Dermis blood vessel endothelial cell (primary cell): ENCODE results near the gene CLK3. TPM values are rescaled to one million over a fixed set of nuclear protein-coding genes. Genes with fewer than 3 reads are reported as not detected.
"Not testable (repeated sequence)": the region's sequence is repeated elsewhere in the genome, so short reads cannot be mapped to it uniquely, and the experiment has no call there.

Experiments used
- DNase-seq: peaks from one replicate; pipeline ENCODE4 v3.0.0; 2010
- total RNA-seq: library from RNA; depleted of rRNA; stranded (reverse); fragments of >200 nt; gene quantifications from 2 replicates; pipeline ENCODE4 v1.2.3, GENCODE V29; 2014

Gene CLK3
- total RNA-seq, 1 donor from 2014 or later, result 81.5 TPM

DNA sequence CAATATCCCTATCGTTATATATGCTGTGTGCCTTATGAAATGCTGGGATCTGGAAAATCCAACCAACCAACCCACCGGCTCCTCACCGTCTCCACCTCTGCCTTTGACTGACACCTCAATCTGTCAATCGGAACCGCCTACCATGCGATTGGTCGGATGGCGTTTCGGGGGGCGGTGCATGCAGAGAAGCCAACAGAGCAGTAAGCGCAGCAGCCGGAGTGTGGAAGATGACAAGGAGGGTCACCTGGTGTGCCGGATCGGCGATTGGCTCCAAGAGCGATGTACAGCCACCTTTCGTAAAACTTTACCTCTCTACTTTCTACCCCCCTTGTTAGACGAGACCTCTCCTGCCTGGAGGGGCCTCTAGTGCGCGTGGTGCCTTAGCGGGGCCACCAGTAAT is 6.3 kb downstream of the CLK3 start:
- DNase-seq, result no peak

DNA sequence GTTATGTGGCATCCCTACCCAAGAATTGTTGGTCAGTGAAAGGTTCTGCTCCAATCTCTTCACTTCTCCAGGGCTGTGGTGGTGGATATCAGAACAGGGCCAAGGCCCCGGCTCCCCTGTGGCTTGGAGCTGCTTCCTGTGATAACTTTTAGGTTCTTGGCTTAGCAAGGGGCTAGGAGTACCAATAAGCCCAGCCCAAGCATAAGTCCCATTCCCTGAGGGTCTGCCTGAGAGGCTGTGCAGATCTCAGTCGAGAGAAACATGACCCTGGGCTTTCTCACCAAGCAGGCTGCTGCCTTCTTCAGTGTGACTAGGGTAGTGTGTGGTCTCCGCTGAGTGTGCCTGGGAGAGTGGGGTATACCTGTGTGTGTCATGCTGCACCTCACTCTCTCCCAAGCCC is 7.1 kb downstream of the CLK3 start:
- DNase-seq, result no peak

DNA sequence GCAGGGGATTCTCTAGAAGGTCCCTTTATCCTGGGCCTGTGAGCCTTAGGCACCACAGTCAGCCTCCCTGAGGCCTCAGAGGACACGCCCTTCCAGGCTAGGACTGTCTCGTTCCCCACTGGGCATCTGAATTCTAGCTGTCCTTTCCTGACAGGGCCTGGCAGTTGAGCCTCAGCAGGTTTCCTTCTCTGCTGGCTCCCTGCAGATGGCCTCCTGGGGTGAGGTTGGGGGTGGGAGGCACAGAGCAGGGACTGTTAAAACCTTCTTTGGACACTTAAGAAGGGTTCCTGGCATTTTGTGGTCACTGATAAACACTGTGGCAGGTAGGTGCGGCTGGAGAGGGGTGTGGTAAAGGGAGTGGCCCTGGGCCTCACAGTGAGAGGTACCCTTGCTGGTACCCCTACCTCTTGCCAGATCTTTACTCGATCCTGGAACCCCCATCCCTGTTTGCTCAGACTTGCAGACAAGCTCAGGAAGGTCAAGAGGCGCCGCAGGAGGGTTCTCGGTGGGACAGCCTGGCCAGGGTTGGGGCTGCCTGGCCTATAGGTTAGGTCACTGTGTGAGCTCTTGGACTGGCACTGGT is 8.5 kb downstream of the CLK3 start:
- no peak for DNase-seq

DNA sequence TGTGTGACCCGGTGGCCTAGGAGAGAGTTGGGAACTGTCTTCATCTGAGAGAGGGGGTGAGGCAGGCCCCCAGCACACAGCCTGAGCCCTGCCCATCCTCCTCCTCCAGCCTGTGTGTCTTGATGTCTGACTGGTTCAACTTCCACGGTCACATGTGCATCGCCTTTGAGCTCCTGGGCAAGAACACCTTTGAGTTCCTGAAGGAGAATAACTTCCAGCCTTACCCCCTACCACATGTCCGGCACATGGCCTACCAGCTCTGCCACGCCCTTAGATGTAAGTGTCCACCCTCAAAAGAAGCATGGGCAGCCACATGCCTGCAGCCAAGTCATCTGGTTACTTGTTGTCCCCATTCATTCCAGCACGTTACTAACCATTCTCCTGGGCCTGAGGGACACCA is 10.1 kb downstream of the CLK3 start:
- no peak for DNase-seq

DNA sequence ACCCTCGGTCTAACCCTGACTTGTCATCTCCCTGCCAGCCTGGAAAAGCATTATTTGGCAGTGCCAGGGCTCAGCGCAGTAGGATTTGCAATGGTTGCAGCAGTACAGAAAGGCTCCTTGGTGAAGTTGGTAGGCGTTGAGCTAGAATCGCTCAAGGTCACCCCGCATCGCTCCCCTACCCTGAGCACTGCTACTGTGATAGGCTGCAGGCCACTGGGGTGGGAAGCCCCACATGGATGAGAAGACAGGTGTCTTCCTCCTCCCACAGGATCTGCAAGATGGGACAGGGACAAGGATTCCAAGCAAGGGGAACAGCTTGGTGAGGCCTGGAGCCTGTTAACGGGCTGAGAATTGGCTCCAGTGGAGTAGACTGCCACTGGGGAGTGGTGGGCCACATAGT is 10.7 kb downstream of the CLK3 start:
- DNase-seq, result no peak

DNA sequence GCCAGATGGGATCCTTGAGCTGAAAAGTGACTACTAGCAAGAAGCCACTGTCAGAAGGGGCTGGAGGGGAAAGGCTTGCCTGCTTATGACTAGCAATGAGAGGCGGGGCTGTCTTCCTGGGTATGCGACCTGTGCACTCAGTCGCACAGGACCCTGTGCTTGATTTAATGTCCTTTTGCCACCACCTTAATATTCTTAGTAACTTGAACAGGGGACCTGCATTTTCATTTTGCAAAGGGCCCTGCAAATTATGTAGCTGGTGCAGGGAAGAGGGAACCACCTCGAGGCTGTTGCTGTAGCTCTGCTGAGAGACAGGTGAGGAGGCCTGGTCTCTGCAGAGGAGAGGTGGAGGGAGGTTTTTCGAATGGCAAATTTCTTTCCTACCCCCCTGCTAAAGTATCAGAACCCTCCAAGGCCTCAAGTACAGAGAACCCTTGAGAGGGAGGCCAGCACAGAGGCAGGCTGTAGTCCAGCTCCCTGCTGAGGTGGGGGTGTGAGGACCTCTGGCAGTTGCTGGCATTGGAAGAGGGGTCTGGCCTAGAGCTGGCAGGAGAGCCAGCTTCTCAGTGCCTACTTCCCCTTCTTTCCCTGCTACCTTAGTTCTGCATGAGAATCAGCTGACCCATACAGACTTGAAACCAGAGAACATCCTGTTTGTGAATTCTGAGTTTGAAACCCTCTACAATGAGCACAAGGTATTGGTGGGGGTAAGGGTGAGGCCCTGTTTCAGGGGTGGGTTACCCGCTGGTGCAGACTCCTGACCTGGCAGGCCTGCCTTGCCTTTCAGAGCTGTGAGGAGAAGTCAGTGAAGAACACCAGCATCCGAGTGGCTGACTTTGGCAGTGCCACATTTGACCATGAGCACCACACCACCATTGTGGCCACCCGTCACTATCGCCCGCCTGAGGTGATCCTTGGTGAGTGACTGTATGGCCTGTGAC is 11.4 kb downstream of the CLK3 start:
- no peak for DNase-seq

DNA sequence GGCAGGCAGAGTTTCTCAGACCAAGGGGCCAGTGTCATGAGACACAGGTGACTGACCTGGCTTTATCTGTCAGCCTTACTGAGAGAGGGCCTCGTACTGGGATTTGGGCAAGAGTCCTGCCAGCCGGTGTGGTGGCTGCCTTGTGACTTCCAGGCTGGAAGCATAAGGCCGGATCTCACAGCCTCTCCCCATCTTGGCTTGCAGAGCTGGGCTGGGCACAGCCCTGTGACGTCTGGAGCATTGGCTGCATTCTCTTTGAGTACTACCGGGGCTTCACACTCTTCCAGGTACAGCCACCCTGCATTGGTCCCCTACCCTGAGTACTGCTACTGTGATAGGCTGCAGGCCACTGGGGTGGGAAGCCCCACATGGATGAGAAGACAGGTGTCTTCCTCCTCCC is 12.1 kb downstream of the CLK3 start:
- DNase-seq, result no peak

DNA sequence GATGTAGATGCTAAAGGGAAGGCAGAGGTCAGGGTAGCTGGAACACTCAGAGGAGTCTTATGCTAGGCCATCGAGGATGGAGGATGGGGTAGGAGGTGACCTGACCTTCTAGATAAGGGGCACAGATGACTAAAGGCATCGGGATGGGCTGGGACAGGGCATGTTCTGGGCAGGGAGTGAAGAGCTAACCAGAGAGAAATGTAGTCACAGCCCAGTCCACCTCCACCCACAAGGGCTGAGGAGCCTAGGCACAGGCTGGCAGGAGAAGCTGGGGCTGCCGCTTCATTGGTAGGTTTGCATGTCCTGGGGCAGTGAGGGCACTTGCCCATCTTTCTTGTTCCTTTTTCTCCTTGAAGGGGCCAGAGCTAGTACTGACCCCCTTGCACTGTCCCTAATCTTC is 12.6 kb downstream of the CLK3 start:
- DNase-seq, result no peak

DNA sequence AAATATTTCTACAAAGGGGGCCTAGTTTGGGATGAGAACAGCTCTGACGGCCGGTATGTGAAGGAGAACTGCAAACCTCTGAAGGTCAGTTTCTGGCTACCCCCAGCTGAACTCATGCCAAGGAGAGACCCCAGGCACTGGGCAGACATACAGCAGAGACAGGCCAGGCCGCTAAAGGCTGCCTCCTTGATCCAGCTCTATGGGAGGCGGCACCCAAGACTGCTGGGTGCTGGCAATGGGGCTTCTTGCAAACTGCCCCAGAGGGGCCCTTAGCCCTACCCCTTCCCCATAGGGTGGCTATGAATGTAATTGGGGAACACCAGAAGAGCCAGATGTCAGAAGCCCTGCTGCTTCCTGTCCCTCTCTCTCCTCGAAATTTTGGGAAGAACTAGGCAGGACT is 13.3 kb downstream of the CLK3 start:
- no peak for DNase-seq

DNA sequence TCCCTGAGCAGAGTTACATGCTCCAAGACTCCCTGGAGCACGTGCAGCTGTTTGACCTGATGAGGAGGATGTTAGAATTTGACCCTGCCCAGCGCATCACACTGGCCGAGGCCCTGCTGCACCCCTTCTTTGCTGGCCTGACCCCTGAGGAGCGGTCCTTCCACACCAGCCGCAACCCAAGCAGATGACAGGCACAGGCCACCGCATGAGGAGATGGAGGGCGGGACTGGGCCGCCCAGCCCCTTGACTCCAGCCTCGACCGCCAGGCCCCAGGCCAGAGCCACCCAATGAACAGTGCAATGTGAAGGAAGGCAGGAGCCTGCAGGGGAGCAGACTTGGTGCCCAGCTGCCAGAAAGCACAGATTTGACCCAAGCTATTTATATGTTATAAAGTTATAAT is 14.1 kb downstream of the CLK3 start:
- DNase-seq, result not testable (repeated sequence)

DNA sequence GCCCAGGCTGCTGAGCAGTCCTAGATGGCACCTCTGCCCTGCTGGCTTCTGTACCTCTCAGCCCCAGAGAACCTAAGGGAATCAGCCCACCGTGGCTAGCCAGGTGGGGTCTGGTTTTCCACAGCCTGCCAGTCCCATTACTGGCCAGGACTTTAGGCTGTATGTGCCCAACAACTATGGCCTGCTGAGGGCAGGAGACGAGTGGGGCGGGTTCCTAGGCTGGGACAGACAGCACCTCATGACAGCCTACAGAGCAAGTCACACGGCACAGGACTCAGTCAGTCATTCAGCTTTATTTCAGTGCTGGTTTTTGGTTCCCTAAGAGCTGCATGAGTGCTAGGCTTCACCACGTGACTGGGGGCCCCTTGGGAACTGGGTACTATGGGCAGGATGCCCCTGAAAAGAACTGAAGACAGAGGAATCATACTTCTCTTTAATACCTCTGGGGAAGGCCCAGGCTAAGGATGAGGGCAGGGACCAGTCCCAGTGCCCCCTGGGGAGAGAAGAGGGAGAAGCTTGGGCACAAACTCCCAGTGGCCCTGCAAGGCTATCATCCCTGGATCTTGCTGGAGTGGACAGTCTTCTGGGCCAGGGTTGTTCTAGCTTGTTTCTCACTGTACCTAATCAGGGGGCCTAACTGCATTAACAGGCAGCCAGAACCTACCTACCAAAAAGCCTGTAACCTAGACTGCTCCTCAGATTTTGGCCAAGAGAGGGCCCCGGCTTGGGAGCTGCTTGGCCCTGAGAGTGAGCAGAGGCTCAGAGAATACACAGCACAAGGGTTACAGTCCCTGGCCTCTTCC is 14.8 kb downstream of the CLK3 start:
- DNase-seq, result no peak

DNA sequence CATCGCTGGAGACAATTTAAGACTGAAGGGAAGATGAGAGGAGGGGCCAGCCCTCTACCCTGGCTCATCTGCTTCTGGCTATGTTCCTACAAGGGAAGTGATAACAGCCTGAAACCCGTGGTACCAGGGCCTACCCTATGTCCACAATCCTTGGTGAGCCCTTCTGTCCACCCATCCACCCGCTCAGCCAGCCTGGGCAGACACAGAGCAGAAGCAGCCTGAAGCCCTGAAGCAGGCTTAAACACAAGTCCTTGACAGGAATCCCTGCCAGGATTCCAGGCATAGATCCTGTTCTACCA is 15.4 kb downstream of the CLK3 start:
- no peak for DNase-seq

DNA sequence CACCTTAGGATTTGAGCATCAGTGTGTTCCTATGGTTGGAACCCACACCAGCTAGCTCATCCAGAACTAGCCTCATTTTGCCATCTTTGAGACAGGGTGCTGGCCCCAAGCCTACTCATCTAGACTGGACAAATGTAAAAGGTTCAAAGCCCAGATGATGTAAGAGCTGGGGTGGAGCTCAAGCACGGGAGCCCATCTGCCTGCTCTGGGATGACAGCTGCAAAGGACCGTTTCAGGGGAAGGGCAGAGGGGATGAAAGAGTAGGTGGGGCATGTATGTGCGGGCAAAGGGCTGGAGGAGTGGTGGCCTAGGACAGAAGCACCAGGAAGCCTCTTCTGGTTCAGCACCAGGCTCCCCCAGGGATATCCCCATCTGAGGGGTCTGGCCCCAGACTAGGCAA is 15.8 kb downstream of the CLK3 start:
- DNase-seq, result no peak

DNA sequence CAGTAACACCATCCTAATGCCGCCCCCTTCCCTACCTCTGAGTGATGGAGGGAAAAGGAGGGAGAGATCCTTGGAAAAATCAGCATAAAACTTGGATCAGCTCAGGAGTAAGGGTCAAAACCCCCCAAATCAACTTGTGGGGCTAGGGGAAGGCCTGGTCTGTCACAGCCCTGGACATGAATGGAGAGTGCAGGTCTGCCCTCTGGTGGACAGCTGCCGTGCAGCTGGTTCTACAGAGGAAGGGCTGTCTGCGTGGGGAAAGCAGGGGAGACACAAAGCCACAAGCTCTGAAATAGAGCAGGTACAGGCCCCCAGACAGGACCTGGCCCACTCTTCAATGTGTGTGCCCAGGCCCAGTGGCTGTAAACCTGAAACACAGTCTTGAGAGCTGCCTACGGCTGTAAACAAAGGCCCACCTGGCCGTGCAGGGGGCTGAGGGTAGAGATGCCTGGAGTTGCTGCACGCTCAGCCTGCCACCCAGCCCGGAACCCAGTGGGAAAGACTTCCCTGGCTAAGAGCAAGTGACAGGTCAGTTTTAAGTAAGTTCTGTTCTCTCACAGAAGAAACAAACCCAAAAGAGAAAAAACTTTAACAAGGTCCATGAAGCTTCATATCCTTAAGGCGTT is 16.4 kb downstream of the CLK3 start:
- DNase-seq, result peak; percentile 78

DNA sequence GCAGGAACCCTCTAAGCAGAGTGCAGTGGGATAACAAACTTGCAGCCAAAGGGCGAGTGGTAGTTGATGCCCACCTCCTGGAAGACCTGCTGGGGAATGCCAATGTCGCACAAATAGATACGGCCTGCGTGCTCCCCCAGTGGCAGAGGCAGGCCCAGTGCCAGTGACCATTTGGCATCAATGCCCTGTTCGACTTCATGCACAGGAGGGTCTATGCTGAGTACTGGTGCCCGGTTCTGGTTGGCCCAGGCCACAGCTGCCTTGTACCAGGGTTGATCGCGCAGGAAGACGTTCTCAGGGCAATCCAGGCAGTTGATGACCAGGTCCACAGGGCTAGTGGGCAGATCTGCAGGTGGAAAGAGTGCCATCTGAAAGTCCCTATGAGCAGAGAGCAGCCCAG is 17.0 kb downstream of the CLK3 start:
- DNase-seq, result no peak

DNA sequence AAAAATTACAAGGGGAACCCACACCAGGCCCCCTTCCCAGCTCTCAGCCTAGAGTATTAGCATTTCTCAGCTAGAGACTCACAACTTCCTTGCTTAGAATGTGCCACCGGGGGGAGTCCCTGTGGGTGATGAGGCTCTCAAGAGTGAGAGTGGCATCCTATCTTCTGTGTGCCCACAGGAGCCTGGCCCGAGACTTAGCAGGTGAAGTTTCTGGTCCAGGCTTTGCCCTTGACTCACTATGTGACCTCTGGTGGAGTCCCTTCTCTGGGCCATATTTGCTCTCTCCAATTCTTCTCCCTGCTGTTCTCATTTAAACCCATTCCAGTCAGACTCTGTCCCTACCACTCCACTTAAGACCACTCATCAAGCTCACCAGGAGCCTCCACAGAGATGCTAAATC is 18.1 kb downstream of the CLK3 start:
- DNase-seq, result no peak

DNA sequence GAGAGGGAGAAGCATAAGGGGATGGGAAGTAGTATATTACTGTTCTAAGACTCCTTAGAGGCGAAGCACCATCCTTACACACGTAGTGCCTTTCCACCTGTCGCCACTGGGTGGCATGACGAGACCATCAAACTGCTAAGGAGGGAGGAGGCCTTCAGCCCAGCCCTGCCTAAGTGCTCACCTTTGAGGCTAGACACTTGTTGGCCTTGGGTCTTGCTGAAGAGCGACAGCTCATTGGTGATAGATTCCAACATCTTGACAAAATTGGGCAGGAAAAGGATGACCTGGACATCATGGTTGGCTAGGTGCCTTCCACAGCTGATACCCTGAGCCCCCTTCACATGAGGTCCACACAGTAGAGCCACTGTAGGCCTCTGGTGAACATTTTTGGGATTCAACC is 19.6 kb downstream of the CLK3 start:
- DNase-seq, result peak; percentile 88

DNA sequence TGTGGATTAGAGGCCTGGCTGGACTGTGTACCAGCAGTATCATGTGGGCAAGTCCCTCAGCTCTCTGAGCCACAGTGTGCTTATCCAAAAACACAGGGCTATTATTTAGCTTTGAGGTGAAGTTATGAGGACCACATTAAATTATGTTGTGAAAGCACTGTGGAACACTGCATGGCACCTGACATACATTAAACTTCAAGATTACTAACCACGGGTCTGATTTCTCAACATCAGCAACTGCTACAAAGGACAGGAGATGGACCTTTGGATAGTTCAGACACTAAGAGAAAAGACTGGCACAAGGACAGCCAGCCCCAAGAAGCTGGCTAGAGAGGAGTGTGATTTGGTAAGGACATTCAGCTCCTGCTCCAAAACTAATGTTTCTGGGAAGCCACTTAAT is 21.3 kb downstream of the CLK3 start:
- DNase-seq, result no peak

DNA sequence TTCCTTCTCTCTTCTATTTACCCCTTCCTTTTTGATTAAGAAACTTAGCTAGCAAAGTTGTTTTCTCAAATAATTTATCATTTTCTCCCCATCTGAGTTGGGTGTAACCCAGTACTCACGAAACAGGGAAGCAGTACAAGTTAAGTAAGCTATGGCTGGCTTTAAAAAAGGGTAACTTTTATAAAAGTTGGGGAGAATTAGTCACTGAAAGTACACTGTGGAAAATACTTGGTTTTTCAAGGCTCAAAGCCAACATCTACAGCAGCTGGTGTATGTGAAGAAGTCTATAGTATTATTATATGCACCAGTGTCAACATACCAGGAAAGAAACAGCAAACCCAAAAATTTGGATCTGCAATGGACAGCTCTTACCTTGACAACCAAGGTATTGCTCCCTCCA is 25.5 kb downstream of the CLK3 start:
- DNase-seq, result no peak

DNA sequence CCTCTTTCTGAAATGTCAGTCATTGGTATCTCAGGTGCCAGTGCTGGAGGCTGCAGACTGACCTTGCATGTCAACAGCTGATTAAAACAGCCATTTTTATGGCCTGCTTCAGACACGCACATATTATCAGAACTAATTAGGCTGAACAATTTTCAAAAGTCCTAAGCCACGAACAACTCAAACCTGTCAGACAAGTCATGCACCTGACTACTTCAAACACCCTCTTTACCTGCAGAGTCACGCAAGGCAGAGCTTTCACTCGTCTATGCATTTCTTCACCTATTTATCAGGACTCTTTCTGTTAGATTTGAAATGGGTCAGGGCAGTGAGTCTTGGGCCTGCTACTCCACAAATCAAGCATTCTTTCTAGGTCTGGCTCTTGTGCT is 26.7 kb downstream of the CLK3 start:
- DNase-seq, result no peak

DNA sequence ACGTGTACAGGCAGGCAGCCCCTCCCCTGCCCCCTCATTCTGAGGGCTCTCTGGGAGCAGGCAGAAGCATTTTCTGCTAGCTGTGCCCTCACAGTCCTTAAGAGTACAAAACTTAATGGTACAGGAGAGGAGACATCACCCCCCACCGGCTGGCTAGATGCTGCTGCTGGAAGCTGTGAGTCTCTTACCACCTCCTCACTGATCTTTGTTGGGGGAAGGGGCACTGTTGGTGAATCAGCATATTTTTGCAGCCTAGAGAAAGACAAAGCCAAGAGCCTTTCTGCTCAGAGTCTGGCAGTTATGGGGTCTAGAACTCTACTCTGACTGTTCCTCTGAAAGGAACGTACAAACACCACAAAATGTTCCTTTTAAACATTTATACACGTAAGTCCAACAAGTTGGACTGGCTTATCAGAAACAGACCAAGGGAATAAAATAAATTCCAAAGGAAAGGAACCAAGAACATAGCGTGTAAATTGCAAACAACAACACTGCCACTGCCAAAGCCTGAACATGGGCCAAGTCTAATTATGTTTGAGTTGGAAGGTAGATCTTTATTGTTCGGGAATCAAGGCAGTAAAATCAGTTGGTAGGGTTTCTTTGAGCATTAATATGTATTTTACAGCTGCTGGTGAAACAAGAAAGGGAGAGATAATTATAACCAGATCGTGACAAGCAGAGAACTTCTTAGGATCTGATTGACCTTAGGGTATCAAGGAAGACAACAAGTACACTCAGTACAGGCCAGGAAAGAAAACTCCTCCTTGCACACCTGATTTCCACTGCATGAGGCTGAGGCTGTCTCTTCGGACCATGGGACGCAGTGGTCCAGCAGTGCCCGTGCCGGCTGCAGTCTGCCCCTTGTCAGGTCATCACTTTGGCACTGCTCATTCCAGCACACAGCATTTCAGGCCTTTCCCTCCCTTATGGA is 27.4 kb downstream of the CLK3 start:
- peak; percentile 77 for DNase-seq

DNA sequence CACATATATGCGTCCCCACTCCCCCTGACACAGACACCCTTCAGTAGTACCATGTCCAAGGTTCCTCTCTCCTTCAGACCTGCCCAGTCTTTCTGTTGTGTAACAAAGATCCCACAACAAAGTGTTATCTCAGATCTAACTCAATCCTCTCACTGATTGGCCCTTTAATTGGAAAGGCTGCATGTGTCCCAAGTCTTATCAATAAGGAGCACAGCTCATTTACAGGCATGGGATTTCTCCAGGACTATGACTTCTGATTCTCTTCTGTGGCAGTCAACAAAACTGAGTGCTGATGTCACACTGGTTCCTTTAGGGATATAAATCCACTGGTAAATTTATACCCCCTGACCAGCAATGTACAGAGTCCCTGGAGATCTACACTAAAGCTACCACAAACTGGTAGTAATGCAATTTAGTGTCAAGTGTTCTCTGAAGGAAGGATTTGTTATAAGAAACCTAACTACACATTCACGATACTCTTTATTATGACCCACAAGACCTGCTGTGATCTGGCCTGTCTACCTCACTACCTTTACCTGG is 28.1 kb downstream of the CLK3 start:
- no peak for DNase-seq
